GM10266 (cell line): ENCODE results near the gene CEP95.
A peak's percentile ranks its signal among the peaks of the same experiment; 100 is the strongest.
"Not testable (repeated sequence)": the region's sequence is repeated elsewhere in the genome, so short reads cannot be mapped to it uniquely, and the experiment has no call there.

ENCODE experiments used
- DNase-seq: peaks from one replicate; pipeline ENCODE4 v3.0.0; 2012; ENCODE audit errors: extremely low spot score
- CTCF ChIP-seq: IDR thresholded peaks from 2 replicates; pipeline ENCODE4 v1.5.1; 2012; ENCODE audit warnings: mild to moderate bottlenecking, low read depth; ENCODE audit not compliant: control insufficient read depth, insufficient read depth; ENCODE audit errors: missing control alignments

The CEP95 gene

GRCh38 chr17:64488301-64488700 is 18.5 kb upstream of the CEP95 start:
- no peak for DNase-seq
- no peak for TF ChIP-seq CTCF

GRCh38 chr17:64491034-64491860 is 15.5 kb upstream of the CEP95 start:
- peak; percentile 63 for TF ChIP-seq CTCF
- DNase-seq, result no peak

GRCh38 chr17:64491994-64492393 is 14.8 kb upstream of the CEP95 start:
- no peak for DNase-seq
- no peak for TF ChIP-seq CTCF

- TF ChIP-seq CTCF, result peak; percentile 4
- DNase-seq, result no peak
Measured at GRCh38 chr17:64492481-64493109, 14.2 kb upstream of the CEP95 start.

GRCh38 chr17:64494121-64494520 is 12.7 kb upstream of the CEP95 start:
- TF ChIP-seq CTCF, result no peak
- DNase-seq, result no peak

GRCh38 chr17:64495300-64495699 is 11.5 kb upstream of the CEP95 start:
- DNase-seq, result not testable (repeated sequence)

GRCh38 chr17:64496348-64496785 is 10.4 kb upstream of the CEP95 start:
- no peak for DNase-seq
- TF ChIP-seq CTCF, result no peak
